ENCODE data around the gene FBN3.
"Not testable (repeated sequence)": the region's sequence is repeated elsewhere in the genome, so short reads cannot be mapped to it uniquely, and the experiment has no call there.

The FBN3 gene

DNA sequence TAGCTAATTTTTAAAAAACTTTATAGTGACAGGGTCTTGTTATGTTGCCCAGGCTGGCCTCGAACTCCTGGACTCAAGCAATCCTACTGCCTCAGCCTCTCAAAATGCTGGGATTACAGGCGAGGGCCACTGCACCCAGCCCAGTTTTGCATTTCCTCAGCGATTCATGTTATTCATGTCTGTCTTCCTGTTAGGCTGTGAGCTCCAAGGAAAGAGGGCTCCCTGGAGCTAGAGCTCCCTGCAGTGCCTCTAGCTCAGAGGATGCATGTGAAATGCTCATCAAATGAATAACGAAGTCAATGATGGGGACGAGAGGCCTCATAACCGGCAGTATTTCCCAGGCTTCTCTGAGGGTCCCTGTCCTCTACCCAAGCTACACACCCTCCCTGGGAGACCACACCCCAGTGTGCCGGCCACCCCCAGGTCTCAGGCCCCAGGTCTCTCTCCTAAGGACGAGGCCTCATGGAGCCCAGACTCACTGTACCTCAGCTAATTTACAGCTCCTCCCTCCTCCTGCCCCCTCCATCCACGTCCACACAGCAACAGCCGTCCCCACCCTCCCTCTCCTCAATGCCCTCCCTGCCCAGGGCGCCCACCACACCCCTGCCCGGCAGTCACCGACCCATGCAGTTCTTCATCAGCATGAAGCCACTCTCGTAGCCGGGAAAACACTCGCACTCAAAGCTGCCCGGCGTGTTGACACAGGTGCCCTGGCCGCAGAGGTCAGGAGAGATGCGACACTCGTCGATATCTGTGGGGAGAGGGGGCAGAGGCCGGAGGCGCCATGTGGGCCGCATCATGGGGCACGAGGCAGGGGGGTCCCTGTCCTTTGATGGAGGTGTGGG lies 28.5 kb downstream of the FBN3 start:
- no peak for DNase-seq (ENCODE audit: low read depth in 2 of 2, low spot score in 1 of 2)

DNA sequence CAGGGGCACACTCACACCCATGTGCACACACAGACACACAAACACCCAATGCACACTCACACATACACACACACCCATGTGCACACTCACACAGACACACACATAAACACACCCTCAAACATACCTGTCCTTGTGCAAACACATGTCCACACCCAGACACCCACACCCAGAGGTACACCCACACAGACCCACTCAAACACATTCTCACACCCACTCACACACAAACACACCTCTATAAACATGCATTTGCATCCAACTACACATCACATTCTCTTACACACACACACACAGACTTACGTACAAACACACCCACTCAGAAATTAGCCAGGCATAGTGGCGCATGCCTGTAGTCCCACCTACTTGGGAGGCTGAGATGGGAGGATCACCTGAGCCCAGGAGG lies 31.4 kb downstream of the FBN3 start:
- DNase-seq (ENCODE audit: low read depth in 2 of 2, low spot score in 1 of 2): no peak

DNA sequence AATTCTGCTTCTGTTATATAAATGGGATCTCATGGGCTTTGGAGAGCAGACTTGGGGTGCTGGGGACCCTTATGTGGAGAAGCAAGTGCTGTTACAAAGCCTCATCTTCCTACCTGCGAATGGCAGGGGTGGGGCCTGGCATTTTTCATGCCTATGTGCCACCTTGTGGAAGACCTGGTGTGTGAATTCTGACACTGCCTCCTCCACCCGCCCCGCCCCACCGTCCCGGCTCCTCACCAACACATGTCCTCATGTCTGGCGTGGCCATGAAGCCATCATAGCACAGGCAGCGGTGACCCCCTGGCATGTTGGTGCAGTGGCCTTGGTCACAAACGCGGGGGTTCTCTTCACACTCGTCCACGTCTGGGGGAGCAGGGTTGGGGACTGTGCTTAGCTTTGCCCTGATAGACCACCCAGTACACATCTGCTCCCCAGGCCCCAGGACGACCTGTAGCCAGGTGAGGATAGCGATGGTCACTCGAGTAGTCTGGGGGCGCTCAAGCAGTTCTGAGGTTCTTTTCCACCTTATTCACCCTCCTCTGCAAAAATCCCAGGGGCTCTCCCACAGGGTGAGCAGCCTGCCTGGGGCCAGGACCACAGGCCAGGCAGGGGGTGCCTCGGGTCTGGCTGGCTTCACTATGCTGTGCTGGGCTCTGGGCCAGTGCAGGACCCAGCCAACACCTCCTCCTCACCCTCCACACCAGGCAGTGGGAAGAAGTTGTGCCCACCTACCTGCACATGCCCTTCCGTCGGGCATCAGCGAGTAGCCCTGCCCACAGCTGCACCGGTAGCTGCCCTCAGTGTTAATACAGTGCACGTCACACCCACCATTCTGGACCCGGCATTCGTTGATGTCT lies 32.7 kb downstream of the FBN3 start:
- no peak for DNase-seq (ENCODE audit: low read depth in 2 of 2, low spot score in 1 of 2)

DNA sequence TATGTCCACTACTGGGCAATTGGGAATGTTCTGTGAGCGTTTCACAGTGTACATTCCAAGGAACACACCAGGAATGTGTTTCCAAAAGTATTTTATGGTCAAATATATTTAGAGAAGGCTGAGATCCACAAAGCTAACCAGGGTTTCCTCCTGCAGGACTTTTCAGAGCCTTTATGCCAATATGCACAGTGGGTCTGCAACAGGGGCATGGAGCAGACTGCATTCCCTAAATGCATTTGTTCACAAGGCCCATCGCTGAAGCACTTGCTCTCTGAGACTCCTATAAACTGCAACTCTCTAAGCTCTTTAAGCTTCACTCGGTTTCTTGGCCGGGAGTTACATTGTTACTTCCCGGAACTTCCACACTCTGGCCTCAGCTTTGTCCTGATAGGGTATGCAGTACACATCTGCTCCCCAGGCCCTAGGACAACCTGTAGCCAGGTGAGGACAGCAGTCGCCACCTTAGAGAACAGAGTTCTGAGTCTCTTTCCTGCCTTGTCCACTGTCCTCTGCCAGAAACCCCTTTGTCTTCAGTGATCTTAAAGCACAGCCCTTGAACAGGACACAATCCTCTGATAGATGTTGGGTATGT lies 33.5 kb downstream of the FBN3 start:
- no peak for DNase-seq (ENCODE audit: low read depth in 2 of 2, low spot score in 1 of 2)

DNA sequence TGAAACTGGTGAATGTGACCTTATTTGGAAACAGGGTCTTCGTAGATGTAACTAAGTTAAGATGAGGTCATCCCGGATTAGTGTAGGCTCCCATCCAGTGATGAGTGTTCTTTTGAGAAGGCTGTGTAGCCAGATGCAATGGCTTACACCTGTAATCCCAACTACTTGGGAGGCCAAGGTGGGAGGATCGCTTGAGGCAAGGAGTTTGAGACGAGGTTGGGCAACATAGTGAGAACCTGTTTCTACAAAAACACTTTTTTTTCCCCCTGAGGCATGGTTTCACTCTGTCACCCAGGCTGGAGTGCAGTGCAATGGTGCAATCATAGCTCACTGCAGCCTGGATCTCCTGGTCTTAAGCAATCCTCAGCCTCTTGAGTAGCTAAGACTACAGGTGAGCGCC lies 36.4 kb downstream of the FBN3 start:
- no peak for DNase-seq (ENCODE audit: low read depth in 2 of 2, low spot score in 1 of 2)

DNA sequence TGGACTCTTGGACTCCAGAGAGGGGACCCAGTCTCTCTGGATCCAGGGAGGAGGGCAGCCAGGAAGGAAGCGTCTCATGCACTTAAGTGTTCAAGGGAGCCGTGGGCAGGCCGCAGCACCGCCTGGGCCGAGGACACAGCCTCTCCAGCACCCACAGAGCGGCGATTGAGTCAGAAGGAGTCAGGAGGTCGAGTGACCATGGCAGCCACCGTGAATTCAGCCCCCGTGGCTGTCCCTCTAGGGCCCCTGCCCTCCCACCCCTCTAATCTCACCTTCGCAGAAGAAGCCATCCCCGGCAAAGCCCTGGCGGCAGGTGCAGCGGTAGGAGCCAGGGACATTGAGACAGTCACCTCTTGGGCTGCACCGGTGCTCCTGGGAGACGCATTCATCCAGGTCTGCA lies 38.0 kb downstream of the FBN3 start:
- DNase-seq (ENCODE audit: low read depth in 2 of 2, low spot score in 1 of 2): no peak

DNA sequence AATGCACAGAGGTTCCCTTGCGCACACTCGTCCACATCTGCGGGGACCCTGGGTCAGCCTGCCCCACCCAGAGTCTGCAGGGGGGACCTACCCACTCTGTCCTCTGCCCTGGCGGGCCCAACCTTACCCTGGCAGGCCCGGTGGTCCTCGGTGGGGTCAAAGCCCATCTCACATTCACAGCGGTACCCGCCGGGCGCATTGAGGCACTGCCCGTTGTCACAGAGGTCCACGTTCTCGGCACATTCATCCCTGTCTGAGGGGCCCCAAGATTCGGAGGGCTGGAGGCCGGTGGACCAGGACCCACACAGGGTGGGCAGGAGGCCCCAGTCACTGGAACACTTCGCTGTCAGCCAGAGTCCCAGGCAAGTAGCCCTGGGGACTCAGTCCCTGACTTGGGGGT lies 38.5 kb downstream of the FBN3 start:
- no peak for DNase-seq (ENCODE audit: low read depth in 2 of 2, low spot score in 1 of 2)

DNA sequence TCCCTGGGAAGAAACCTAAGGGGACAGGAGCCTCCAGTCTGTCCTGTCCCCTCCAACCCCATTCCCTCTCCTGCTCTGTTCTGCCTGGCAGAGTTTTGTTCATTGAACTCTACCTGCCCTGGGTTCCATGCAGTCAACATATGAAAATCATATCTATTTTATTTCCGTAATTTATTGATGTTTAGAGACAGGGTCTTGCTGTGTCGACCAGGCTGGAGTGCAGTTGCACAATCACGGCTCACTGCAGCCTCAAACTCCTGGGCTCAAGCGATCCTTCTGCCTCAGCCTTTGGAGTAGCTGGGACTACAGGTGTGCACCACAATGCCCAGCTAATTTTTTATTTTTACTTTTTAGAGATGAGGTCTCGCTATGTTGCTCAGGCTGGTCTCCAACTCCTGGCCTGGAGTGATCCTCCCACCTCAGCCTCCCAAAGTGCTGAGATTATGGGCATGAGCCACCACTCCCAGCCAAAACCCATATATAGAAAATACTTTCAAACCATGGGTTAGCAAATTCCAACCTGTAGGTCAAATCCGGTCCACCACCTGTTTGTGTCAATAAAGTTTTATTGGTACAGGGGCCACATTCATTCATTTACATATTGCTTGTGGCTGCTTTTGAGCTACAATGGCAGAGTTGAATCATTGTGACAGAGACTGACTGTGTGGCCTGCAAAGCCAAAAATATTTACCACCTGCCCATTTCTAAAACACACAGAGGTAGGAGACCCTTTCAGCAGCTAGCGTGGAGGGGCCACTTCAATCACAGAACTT lies 39.3 kb downstream of the FBN3 start:
- no peak for DNase-seq (ENCODE audit: low read depth in 2 of 2, low spot score in 1 of 2)

DNA sequence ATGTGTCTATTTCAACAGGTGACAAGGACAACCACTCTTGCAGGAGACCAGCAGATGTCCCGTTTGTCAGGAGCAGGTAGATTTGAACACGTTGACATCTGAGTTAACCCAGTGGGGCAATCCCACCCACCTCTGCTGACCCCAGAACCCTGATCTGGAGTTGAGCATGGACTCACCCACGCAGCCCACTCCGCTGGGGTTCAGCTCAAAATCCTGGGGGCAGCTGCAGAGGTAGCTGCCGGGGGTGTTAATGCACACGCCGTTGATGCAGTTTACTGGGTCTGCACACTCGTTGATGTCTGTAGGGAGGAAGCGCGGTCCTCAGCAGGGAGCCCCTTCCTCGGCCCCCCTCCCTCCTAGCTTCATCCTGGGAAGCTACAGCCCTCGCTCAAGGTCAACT lies 39.9 kb downstream of the FBN3 start:
- DNase-seq (ENCODE audit: low read depth in 2 of 2, low spot score in 1 of 2): no peak

DNA sequence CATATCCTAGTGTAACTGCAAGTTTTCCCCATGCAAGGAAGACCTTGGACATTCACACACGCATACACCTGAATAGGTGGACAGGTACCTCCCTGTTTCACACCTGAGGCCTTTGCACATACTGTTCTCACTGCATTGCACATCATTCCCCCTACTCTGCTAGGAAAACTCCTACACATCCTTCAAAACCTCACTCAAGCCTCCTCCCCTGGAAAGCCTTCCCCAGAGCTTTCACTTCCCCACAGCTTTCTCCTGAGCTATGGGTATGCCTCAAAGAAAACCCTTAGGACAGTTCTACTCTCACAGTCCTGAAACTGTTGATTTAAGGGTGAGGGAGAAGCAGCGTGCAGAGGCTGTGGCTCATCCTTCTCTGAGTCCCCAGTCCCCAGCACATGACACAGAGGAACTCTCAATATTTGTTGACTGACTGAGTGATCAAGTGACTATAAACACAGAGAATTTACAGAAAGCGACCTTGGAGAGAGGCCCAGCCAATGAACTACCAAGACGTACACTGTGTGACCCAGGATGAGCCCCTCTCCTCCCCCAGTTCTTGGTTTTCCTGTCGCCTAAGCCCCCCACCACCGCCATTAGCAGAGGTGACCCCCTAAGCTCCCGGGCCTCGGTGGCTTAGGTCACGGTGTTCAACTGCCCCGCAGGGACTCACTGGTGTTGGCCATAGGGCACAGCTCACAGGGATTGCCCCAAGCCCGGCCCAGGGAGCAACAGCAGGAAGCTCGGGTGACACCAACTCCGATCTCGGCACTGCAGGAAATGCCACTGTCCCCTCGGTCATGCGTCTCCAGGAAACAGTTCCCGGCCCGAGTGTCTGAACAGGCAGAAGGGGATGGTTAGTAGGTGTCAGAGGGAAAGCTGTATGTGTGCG lies 40.6 kb downstream of the FBN3 start:
- no peak for DNase-seq (ENCODE audit: low read depth in 2 of 2, low spot score in 1 of 2)

DNA sequence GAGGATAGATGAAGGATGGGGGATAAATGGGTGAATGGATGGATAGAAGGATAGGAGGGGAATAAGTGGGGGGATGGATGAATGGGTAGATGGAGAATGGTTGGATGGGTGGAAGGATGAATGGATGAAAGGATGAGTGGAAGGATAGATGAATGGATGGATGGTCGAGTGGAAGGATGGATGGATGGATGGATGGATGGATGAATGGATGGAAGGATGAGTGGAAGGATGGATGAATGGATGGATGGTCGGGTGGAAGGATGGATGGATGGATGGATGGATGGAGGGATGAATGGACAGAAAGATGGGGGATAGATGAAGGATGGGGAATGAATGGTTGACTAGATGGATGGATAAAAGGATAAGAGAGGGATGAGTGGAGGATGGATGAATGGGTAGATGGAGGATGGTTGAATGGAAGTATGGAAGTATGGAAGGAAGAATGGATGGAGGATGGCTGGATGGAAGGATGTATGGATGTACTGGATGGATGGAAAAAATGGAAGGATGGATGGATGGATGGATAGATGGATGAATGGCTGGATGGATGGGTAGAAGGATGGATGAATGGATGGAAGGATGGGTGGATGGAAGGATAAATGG lies 42.0 kb downstream of the FBN3 start:
- no peak for DNase-seq (ENCODE audit: low read depth in 2 of 2, low spot score in 1 of 2)

DNA sequence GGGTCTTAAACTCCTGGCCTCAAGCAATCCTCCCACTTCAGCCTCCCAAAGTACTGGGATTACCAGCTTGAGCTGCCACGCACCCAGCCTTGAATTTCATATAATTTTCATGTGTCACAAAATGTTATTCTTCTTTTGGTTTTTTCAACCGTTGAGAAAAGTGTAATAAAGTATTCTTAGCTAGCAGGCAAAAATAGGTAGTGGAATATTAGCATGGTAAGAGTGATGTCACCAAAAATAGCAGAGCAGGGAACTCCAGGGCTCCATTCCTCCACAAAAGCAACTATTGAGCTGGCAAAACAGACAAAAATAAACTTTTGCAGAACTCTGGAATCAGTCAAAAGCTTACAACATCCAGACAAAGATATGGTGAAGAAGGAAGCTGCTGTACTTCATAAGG lies 43.9 kb downstream of the FBN3 start:
- DNase-seq (ENCODE audit: low read depth in 2 of 2, low spot score in 1 of 2): no peak

DNA sequence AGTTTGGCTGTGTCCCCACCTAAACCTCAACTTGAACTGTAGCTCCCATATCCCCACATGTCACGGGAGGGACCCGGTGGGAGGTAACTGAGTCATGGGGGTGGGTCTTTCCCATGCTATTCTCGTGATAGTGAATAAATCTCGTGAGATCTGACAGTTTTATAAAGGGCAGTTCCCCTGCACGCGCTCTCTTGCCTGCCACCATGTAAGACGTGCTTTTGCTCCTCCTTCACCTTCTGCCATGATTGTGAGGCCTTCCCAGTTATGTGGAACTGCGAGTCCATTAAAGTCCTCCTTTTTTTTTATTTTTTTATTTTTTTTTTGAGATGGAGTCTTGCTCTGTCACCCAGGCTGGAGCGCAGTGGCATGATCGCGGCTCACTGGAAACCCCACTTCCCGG lies 47.5 kb downstream of the FBN3 start:
- DNase-seq (ENCODE audit: low read depth in 2 of 2, low spot score in 1 of 2): not testable (repeated sequence)

DNA sequence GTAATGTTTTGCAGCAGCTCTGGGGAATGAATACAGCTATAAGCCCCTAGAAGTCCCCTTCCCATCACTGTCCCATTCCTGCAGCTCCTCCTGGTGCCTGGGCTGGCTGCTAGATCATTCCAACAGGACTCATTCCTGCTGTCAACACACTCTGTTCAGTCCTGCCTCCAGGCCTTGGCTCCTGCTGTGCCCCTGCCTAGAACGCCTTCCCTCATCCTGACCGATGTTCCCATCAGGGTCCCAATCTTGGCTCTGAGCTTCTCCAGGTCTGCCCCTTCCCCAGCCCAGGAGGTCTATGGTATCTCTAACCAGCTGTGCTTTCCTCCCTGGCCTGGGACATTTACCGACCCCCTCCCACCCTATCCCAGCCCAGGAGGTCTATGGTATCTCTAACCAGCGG lies 48.1 kb downstream of the FBN3 start:
- DNase-seq (ENCODE audit: low read depth in 2 of 2, low spot score in 1 of 2): no peak

DNA sequence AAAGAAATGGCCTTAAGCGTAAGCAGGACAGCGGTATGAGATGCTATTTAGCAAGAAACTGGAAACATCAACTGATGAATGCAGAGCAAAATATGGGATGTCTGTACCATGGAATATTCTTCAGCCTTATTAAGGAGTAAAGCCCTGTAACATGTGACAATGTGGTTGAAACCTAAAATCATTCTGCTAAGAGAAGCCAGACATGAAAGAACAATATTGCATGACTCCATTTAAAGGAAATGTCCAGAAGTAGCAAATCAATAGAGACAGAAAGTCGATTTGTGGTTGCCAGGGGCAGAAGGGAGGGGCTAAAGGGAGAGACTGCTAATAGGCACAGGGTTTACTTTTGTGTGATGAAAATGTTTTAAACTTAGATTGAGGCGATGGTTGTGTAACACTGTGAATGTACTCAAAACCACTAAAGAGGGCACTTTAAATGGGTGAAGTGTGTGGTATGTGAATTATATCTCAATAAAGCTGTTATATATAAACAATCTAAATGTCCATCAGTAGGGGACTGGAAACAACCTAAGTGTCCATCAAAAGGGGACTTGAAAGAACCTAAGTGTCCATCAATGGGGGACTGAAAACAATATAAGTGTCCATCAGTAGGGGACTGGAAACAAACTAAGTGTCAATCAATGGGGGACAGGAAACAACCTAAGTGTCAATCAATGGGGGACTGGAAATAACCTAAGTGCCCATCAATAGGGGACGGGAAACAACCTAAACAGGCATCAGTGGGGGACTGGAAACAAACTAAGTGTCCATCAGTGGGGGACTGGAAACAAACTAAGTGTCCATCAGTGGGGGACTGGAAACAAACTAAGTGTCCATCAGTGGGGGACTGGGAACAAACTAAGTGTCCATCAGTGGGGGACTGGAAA lies 51.5 kb downstream of the FBN3 start:
- DNase-seq (ENCODE audit: low read depth in 2 of 2, low spot score in 1 of 2): no peak

DNA sequence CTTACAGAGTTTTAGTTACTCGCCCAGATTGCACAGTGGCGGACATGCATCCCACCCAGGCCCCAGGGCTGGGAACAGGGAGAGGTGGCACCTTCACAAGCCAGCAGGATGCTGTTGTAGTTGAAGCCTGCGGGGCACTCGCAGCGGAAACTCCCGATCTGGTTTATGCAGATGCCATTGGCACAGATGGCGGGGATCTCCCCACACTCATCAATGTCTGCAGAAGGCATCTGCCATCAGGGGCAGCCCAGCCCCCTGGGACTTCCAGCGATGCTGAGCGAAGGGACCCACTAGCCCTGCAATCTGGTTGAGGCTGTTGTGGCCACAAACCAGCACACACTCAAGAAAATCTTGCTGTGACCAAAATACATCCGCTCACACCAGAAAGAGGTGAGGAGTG lies 52.2 kb downstream of the FBN3 start:
- no peak for DNase-seq (ENCODE audit: low read depth in 2 of 2, low spot score in 1 of 2)

DNA sequence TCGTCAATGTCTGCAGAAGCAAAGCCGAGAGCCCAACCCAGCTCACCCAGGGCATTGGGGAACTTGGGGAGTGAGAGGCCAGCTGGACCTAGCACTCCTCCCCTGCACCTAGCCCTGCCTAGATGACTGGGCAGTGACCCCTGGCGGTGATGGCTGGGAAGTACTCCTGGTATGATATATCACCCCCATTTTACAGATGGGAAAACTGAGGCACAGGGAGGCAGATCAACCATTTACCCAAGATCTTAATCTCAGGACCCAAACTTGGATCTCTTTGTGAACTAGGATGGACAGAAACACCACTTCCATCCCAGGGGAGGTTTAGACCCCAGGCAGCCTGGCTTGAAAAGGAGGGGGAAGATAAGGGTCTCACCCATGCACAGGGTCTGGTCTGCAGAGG lies 53.3 kb downstream of the FBN3 start:
- DNase-seq (ENCODE audit: low read depth in 2 of 2, low spot score in 1 of 2): no peak

DNA sequence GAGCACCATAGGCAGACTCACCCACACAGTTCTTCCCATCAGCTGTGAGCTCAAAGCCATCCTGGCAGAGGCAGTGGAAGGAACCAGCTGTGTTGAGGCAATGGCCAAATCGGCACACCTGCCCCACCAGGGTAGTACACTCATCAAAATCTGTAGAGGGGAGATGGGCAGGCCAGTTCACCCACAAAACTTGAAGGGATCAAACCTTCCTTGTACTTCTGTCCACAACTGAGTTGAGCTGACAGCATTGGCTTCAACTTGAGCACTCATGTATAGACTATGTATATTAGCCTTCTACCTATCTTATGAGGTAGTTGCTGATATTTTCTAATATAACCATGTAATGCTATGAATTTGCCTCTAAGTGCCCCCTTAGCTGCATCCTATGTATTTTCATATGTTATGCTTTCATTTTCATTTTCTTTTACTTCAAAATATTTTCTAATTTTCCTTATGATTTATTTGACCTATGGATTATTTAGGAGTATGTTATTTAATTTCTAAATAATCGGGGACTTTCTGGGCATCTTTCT lies 54.0 kb downstream of the FBN3 start:
- DNase-seq (ENCODE audit: low read depth in 2 of 2, low spot score in 1 of 2): no peak

DNA sequence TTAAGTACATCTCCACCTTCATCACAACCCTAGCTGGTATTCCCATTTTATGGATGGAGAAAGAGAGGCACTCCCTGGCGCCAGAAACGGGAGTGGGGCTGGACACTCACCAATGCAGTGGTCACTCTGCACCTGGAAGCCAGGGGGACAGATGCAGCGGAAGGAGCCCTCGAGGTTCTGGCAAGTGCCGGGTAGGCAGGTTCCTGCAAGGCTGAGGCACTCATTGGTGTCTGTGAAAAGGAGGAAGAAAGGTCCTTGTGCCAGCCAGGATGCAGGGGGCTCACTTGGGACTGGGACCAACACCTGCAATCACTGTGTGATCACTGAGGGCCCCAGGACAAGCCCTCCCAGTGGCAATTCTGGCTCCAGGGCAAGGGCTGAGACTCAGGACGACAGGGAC lies 55.1 kb downstream of the FBN3 start:
- no peak for DNase-seq (ENCODE audit: low read depth in 2 of 2, low spot score in 1 of 2)
